Left colon (tissue), 2 donors: ENCODE results near the gene TMEM156. TPM values are rescaled to one million over a fixed set of nuclear protein-coding genes. Genes with fewer than 3 reads are reported as not detected.
A peak's percentile ranks its signal among the peaks of the same experiment; 100 is the strongest.
"Not testable (repeated sequence)": the region's sequence is repeated elsewhere in the genome, so short reads cannot be mapped to it uniquely, and the experiment has no call there.

ENCODE experiments used
- ATAC-seq: fragments of 200-7000 bp; cut with Tn5 transposase; one replicate; pipeline ENCODE4 v1.9.1; 2020; ENCODE audit warnings: mild to moderate bottlenecking, moderate library complexity
- DNase-seq, 2 donors: peaks; one replicate each; pipeline ENCODE4 v3.0.0-alpha.2; 2020
- intact Hi-C, 2 donors: fragments of 100-400 bp; cut with DNase I in 1 of 2; cut with micrococcal nuclease in 1 of 2; formaldehyde crosslinking; loops; one replicate each; pipeline versions ENCODE4 v1.11.2 to v1.14.0; 2022; cut with DNase I, micrococcal nuclease
- total RNA-seq, 2 donors: library from RNA; stranded (reverse); fragmentation: NEBNext Ultra II Directional; extraction: Animal tissue kit (Norgen Biotek cat#: 25700); gene quantifications; one replicate each; pipeline ENCODE4 v1.2.1, GENCODE V29; 2021
- donor health status: DM: no; HTN: no; CAD: no.
- donor health status: DM: yes; HTN: yes; CAD: no.

Gene TMEM156
- total RNA-seq, 2 donors from 2014 or later = 0.70 TPM; not detected in 1

DNA sequence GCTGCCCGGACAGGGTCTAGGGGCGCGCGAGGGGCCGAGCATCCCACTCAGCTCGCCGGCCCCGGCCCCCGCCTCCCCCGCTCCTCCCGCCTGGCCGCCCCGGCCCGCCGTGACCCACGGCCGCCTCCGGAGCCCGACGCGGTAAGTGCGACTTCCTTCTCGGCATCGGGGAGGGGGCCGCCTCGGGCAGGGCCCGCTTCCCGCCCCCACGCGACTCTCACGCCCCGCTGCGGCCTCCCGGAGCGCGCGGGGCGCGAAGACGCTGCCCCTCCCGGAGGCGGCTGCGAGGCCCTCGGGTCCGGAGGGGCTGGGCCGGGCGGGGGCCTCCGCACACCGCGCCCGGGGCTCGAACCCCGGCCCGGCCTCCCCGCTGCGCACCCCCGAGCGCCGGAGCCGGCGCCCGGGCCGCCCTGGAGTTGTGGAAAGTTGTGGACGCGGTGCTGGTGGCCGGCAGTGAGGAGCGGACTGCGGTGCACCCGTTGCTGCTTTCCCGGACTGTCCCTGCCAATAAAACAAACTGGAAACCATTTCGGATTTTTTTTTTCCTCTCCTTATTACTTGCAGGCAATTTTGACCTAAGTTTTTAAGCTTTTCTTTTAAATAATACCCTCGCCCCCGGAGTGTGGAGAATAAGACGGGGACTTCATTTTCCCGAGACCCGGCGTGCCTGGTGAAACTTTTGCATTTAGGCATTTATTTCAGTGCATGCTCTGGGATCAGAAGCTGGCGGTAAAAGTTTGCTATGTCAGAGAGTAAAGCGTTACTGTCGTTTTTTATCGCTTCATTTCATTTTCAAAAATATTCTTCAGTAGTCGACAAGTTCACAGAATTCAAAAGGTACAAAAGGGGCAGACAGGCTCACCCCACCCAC is 13.0 kb upstream of the TMEM156 start:
- ATAC-seq (peak; percentile 29), DNase-seq (peak in 1 of 2 donors; percentile 40)
- intact Hi-C loops = no loop called here

DNA sequence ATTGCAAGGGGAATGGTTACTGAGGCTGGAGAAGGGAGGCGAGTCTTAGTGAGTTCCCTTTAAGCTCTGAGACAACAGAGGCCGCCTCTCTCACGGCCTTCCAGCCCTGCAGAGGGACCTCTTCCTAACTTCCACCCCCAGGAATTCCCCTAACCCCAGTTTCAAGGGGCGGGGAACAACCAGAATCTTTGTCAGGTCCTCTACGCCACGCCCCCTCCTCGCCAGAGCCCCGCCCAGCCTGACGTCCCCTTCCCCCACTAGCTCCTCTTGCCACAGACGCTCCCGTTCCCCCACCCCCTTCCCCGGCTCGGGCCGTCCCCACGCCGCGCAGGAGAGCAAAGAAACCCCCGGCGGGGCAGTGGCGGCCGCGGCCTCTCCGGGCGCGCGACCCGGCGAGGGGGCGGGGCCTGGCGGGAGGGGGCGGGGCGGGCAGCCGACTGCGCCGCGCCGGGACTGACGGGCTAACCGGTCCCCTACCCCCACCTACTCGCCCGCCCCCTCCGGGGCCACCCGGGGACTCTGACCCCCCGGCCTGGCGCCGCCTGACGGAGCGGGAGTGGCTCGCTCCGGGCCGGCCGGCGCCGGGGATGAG is 12.3 kb upstream of the TMEM156 start:
- intact Hi-C loops = no loop called here
- DNase-seq = peak; percentile 93 to 94
- ATAC-seq = peak; percentile 88

DNA sequence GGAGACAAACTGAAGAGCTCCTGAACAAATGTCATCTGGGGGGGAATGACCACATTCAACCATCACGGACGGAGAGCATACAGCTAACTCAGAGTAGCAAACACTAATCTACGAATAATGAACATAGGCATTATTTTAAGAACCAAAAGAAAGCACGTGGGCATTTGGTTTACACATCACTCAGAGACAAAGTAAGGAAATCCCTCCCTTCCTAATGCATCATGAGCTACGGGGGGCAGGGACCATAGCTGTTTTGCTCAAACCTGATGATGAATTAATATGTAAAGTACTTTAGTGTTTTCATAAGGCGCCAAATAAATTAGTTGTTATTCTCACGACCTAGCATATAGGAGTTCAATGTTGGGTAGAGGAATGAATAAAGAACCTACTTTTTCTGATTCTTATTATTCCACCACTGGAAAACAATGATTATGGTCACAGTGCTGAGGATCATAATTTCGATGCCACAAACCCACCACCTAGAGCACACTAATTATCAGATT is 11.7 kb upstream of the TMEM156 start:
- no peak for ATAC-seq
- intact Hi-C loops = no loop called here

DNA sequence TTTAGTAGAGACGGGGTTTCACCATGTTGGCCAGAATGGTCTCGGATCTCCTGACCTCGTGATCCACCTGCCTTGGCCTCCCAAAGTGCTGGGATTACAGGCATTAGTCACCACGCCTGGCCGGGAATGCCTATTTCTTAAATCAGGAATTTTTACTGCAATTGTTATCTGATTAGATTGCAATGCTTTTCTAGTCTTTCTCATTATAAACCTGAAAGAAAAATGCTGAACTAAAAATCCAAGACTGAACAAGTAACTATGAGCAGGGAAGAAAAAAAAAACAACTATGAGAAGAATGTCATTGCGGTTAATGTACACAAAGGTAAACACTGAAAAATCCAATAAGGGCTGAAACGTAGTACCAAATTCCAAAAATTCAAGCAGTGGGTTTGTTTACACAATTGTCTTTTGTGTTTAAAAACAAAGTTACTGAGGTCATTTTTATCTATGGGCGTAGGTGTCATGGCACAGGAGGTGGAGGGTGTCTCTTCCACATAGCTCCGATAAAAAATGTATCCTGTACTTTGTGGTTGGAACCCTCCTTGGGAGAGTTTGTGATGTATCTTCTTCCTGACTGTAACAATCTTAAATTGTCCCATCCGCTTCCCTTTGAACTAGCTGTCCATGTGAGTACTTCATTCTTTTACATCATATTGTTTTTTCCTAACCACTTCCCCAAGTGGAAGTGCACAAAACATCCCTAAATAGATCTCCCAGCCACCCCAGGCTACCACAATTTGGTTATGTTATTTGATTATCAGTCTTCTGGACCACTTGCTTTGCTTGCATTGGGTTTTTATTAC is 11.1 kb upstream of the TMEM156 start:
- intact Hi-C loops = no loop called here
- DNase-seq (no peak), ATAC-seq (no peak)

More for the DNA sequence above, 11.7 kb upstream of the TMEM156 start:
- DNase-seq = no peak

DNA sequence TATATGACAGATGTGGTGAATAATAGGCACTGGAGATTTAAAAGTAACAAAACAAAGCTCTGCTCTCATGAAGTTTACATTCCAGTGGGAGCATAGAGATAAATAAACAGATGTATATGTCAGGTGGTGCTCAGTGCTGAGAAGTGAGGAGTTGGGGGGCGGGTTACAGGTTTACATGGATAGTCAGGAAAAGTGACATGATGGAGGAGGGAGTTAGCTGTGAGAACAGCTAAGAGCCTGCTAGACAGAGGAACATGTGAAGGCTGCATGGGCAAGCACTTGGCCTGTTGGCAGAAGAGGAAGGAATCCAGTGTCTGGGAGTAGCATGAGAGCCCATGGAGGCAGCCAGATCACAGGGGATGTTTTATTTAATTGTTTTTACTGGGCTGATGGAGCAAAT is 10.2 kb upstream of the TMEM156 start:
- intact Hi-C loops = no loop called here
- ATAC-seq (no peak), DNase-seq (no peak)

DNA sequence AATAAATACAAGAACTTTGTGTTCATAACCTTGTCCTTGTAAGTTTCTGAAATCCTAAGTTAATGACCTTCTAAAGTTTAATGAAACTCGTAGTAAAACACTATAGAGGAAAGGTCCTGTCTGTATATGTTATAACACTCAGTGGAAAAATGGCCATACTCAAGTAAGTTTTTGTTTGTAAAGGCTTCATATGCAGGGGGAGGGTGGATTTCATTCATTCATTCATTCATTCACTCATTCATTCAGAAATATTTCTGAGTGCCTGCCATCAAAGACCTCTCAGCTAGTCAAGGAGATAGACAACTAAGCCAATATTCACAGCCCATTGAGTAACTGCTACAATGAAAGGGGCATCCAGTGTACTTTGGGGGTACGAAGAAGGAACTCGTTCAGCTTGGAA is 6.9 kb upstream of the TMEM156 start:
- intact Hi-C loops = no loop called here
- ATAC-seq = no peak
- DNase-seq = no peak

DNA sequence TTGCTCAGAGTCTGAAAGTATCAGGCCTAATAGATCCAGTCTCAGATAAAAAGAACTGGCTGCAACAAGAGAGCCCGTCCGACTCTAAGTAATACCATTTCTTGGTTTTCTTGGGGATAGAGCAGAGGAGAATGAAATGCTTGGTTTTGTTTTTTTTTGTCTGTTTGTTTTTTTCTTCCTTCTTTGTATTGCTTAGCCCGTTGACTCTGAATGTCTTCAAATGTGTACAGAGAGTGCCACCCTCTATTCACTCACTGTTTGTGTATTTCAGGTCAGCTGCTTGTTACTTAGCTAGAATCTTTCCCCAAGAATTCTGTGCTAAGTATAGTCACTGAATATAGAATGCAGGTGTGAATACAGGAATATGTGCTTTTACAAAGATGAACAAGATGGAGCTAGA is 5.7 kb upstream of the TMEM156 start:
- intact Hi-C loops = no loop called here
- no peak for ATAC-seq

DNA sequence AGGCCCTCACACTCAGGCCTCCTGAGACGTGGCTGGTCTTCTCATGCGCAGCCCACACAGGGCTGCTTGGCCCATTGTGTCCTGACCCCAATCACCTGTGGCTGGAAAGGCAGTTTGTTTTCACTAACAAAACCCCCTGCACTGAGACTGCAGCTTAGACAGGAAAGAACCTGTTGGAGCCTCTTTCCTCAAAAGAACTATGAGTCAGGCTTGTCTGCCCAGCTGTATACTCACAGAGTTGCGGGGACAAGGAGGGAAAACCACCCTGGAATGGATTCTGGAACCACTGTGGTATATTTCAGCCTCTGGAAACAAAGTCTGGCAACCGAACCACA is 5.2 kb upstream of the TMEM156 start:
- ATAC-seq (no peak), DNase-seq (no peak)
- intact Hi-C loops = no loop called here

More for the DNA sequence above, 5.7 kb upstream of the TMEM156 start:
- no peak for DNase-seq

DNA sequence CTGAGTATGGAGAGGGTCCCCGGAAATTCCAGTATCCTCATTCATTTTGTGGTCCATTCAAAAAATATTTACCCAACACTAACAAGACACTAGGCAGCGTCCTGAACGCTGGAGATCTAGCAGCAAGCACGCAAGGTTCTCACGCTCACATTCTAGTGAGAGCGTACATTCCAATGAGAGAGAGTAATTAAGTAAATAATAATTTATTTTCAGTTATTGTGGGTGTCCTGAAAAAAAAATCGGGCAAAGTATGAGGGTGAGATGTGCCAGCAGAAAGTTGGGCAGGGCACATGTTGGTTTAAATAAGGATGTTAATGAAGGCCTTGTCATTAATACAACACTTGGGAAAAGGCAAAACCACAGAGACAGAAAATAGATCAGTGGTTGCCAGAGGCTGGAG is 4.0 kb upstream of the TMEM156 start:
- no peak for ATAC-seq
- intact Hi-C loops = no loop called here
- DNase-seq = no peak

DNA sequence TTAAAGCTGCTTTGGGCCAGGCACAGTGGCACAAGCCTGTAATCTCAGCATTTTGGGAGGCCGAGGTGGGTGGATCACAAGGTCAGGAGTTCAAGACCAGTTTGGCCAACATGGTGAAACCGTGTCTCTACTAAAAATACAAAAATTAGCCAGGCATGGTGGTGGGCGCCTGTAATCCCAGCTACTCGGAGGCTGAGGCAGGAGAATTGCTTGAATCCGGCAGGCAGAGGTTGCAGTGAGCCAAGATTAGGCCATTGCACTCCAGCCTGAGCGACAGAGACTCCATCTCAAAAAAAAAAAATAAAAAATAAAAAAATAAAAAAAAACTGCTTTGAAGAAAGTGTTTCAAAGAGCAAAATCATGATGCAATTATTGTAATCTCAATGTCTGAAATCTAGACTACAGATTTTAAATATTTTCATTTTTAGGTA is 604 bp downstream of the TMEM156 start:
- ATAC-seq, intact Hi-C loops, DNase-seq: not testable (repeated sequence)

DNA sequence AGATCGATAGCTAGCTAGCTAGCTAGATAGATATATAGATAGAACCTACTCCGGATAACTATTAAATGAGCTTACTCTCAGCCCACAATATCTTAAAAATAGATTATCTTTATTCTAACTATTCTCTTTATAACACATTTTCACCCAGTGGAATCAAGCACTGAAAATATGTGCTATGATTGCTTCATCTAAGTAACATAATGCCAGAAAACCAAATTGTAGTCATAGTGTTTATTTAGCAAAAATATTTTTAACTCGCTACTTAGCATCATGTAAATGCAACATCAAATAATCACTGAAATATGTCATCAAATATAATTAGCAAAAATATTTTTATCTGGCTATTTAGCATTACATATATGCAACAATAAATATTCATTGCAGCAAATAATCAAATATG is 1.5 kb downstream of the TMEM156 start:
- ATAC-seq (no peak), DNase-seq (no peak)
- intact Hi-C loops = no loop called here

DNA sequence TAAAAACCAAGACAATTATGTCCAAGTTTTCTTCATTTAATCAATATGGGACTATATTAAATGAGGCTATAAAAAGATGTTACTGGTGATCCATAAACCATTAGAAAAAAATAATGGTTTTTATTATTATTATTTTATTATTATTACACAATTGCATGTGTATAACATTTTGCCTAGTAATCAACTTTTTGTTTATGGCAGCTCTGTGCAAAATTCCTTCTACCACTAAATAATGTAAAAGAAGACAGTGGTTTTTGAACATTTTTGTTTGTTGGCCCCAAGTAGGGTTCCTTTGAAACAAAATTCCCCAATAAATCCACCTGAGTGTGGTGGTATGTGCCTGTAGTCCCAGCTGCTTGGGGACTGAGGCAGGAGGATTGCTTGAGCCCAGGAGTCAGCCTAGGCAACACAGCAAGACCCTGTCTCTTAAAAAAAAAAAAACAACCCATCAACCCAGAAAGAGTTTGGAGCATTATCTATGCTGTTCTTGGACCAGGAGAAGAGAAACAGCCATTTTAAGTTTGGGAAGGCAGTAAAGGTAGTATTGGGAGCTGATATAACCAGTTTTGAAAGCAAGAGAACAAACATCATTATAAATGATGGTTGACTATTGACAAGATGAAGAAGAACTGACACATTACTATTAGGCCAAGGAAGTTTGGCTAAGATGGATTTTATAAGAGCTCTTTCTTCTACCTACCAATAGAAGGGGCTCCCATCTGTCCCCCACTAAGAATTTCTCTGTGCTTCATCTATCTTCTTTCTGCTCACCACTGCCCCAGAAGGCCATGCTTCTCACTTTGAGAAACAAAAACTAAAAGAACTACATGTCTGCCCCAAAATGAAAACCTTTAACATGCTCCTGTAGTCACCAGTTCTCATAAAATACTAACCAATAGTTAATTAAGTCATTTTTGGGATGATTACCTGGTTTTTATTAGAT is 2.2 kb downstream of the TMEM156 start:
- intact Hi-C loops = no loop called here
- no peak for ATAC-seq

DNA sequence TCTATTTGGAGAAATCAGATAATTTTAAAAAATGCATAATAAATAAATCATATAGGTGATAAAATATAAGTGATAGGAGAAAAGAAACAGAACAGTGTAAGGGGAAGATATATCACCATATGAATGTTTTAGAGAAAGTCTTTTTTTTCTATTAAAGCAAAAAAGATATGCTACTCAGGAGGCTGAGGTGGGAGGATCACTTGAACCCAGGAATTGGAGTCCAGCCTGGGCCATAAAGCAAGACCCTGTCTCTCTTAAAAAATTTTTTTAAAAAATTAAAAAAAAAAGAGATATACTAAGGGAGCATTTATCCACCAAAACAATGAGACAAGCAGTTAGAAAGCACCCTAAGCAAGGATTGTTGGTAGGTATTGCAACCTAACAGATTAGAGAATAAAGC is 6.1 kb downstream of the TMEM156 start:
- intact Hi-C loops = no loop called here
- ATAC-seq (no peak), DNase-seq (no peak)

More for the DNA sequence above, 2.2 kb downstream of the TMEM156 start:
- DNase-seq = no peak

DNA sequence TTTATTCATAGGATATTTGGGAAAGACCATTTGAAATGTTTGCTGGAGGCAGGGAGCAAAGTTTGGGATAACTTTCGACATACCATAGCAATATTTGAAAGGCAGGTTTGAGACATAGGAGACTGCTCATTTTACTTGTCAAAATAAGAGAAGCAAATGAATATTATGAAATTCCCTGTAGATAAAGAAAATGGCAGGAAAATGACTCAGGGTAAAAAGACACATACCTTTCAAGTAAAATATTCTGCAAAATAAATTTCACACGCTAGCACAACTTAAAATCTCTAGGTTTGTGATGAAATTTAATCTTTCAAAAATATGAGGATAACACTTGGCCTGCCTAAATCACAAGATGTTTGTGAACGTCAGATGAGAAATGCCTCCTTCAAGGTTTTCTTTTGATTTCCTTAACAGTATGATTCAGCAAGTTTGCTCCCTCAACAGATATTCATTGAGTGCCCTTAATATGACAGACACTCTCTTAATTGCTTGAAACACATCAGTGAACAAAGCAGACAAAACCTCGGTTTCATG is 6.6 kb downstream of the TMEM156 start:
- no peak for ATAC-seq
- DNase-seq = no peak
- intact Hi-C loops = no loop called here

DNA sequence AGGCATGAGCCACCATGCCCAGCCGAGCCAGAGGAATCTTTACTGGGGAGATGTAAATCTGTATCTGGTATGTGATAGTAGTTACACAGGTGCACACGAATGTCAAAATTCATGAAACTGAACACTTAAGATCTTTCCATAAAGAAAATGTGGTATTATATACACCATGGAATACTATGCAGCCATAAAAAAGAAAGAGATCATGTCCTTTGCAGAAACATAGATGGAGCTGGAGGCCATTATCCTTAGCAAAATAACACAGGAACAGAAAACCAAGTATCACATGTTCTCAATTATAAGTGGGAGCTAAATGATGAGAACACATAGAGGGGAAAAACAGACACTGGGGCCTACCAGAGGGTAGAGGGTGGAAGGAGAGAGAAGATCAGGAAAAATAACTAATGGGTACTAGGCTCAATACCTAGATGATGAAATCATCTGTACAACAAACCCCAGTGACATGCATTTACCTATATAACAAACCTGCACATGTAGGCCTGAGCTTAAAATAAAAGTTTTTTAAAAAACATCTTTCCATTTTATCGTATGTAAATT is 7.8 kb downstream of the TMEM156 start:
- intact Hi-C loops = no loop called here
- ATAC-seq (no peak), DNase-seq (no peak)

DNA sequence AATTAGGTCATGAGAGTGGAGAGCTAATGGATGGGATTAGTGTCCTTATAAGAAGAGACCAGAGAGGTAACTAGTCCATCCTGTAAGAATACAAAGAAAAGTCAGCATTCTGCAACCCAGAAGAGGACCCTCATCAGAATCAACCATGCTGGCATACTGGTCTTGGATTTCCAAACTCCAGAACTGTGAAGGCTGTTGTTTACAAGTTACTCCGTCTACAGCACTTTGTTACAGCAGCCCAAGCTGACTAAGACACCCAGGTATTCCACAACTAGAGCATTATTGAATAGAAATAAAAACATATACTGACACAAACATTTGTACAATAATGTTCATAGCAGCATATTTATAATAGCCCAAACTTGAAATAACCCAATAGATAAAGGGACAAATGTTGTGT is 9.2 kb downstream of the TMEM156 start:
- DNase-seq (no peak), ATAC-seq (no peak)
- intact Hi-C loops = no loop called here

DNA sequence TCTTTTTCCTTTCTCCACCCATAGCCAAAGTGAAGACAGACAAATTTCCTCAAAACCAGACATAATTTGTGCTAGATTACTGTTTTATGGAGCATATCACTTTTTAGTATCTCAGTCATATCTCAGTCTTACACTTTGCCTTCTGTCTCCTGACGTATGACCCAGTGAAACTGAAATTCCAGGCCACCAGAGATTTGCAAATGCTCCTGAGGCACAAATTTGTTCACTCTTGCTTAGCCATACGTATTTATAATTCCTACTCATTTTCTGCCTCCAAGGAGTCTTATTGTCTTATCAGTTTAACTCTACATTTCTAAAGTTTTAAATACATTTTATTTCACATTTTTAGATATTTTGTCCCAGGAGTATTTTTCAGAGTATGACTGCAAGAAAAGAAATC is 10.0 kb downstream of the TMEM156 start:
- intact Hi-C loops = no loop called here
- ATAC-seq (no peak), DNase-seq (no peak)

DNA sequence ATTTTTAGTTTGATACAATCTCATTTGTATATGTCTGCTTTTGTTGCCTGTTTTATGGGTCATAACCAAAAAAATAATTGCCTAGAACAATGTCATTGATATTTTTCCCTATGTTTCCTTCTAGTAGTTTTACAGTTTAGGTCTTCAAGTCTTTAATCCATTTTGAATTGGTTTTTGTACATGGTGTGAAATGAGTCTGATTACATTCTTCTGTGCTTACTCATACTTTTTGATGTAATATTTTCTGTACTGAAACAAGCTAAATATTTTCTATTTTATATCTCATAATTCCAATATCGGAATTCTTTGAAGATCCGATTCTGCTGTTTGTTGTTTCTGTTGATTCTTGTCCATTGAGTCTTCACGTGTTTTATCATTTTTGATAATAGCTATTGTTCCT is 10.6 kb downstream of the TMEM156 start:
- intact Hi-C loops = no loop called here
- DNase-seq (no peak), ATAC-seq (no peak)
